ENCODE measurements around the gene FCAMR.

FCAMR gene

GRCh38 chr1:206918076-206918475 is 52.2 kb downstream of the FCAMR start:
- H3K27ac ChIP-seq, result peak overlapping the region in 1 of 21 experiments; percentile 2
- no peak overlapping the region for H3K4me3 ChIP-seq

- Histone ChIP-seq H3K27ac (peak overlapping the region in 1 of 21 experiments; percentile 3), H3K4me3 (no peak overlapping the region)
Measured at GRCh38 chr1:206916000-206916709, 54.1 kb downstream of the FCAMR start.

GRCh38 chr1:206915030-206915735 is 55.1 kb downstream of the FCAMR start:
- no peak overlapping the region for H3K27ac ChIP-seq
- no peak overlapping the region for H3K4me3 ChIP-seq

GRCh38 chr1:206913766-206914537 is 56.3 kb downstream of the FCAMR start:
- Histone ChIP-seq H3K27ac (no peak overlapping the region), H3K4me3 (no peak overlapping the region)

GRCh38 chr1:206912445-206913095 is 57.7 kb downstream of the FCAMR start:
- no peak overlapping the region for H3K27ac ChIP-seq
- no peak overlapping the region for H3K4me3 ChIP-seq

GRCh38 chr1:206911064-206911663 is 59.1 kb downstream of the FCAMR start:
- Histone ChIP-seq H3K27ac (no peak overlapping the region), H3K4me3 (no peak overlapping the region)

GRCh38 chr1:206909883-206910318 is 60.4 kb downstream of the FCAMR start:
- H3K4me3 ChIP-seq, result peak overlapping the region; percentile 25 to 46 (median 42)
- peak overlapping the region in 16 of 21 experiments; percentile 22 to 85 (median 66) for H3K27ac ChIP-seq

- Histone ChIP-seq H3K4me3 (peak overlapping the region; percentile 25 to 46 (median 42)), H3K27ac (peak overlapping the region in 20 of 21 experiments; percentile 7 to 85 (median 62))
Measured at GRCh38 chr1:206909161-206909882, 60.9 kb downstream of the FCAMR start.

- H3K4me3 ChIP-seq, result no peak overlapping the region
- no peak overlapping the region for H3K27ac ChIP-seq
Measured at GRCh38 chr1:206908038-206908437, 62.2 kb downstream of the FCAMR start.
